A673 (cell line): ENCODE measurements around the gene KCNG1. TPM values are rescaled to one million over a fixed set of nuclear protein-coding genes. Genes with fewer than 3 reads are reported as not detected.

Experiments
- BruUV-seq: library from RNA; stranded (reverse); fragments of 400-500 nt; replicated peaks from 2 replicates; lab custom pipeline; 2021; lab: Mats Ljungman, UMichigan
- CTCF ChIA-PET: fragments of 300-600 bp; sonication (Branson Sonifier 250); formaldehyde crosslinking; loops from one replicate; lab custom pipeline; 2022; ENCODE audit warnings: antibody characterized with exemption; lab: Charles Lee
- POLR2A ChIA-PET: fragments of 300-600 bp; sonication (Branson Sonifier 250); formaldehyde crosslinking; loops from one replicate; lab custom pipeline; 2022; ENCODE audit warnings: antibody characterized with exemption; ENCODE audit not compliant: low non-redundant PET; lab: Charles Lee
- DNase-seq: peaks from one replicate; pipeline ENCODE4 v3.0.0-alpha.2; 2015; ENCODE audit warnings: low spot score
- H3K27ac ChIP-seq: fragments of 200-600 bp; sonication (generic); 2 replicates; pipeline ENCODE4 v1.5.1; 2016; ENCODE audit warnings: mixed run types, low read depth, mild to moderate bottlenecking, mixed read lengths, antibody characterized with exemption, low read length; ENCODE audit not compliant: poor library complexity, severe bottlenecking
- H3K27me3 ChIP-seq: fragments of 200-600 bp; sonication (generic); replicated peaks from 2 replicates; pipeline ENCODE4 v1.6.1; 2017; ENCODE audit warnings: mixed run types, low read depth, mild to moderate bottlenecking, mixed read lengths, antibody characterized with exemption, low read length; ENCODE audit not compliant: insufficient read depth, poor library complexity
- H3K36me3 ChIP-seq: fragments of 200-600 bp; sonication (generic); 2 replicates; pipeline ENCODE4 v1.6.1; 2016; ENCODE audit warnings: mixed run types, mild to moderate bottlenecking, mixed read lengths, antibody characterized with exemption, low read length; ENCODE audit not compliant: insufficient read depth, poor library complexity, severe bottlenecking
- H3K4me1 ChIP-seq: fragments of 200-600 bp; sonication (generic); 2 replicates; pipeline ENCODE4 v1.6.1; 2017; ENCODE audit warnings: mixed run types, mild to moderate bottlenecking, mixed read lengths, antibody characterized with exemption, low read length; ENCODE audit not compliant: insufficient read depth, poor library complexity, severe bottlenecking
- H3K4me3 ChIP-seq: fragments of 200-600 bp; sonication (generic); 2 replicates; pipeline ENCODE4 v1.5.1; 2016; ENCODE audit warnings: low read depth, mixed run types, mild to moderate bottlenecking, mixed read lengths, low read length; ENCODE audit not compliant: poor library complexity, severe bottlenecking
- H3K9me3 ChIP-seq: fragments of 200-600 bp; sonication (generic); 2 replicates; pipeline ENCODE4 v1.6.1; 2016; ENCODE audit warnings: mixed run types, low read depth, mild to moderate bottlenecking, mixed read lengths, antibody characterized with exemption, low read length; ENCODE audit not compliant: poor library complexity, severe bottlenecking
- EZH2 ChIP-seq: fragments of 200-600 bp; sonication (generic); IDR thresholded peaks from 2 replicates; pipeline ENCODE4 v1.6.1; 2017; ENCODE audit warnings: borderline replicate concordance, low read depth, mild to moderate bottlenecking, mixed read lengths, antibody characterized with exemption, low read length; ENCODE audit not compliant: poor library complexity, severe bottlenecking
- intact Hi-C: fragments of 100-400 bp; cut with micrococcal nuclease; formaldehyde crosslinking; loops from one replicate; pipeline ENCODE4 v1.10.0; 2022; ENCODE audit not compliant: unreplicated experiment
- total RNA-seq: library from RNA; stranded (reverse); gene quantifications from 2 replicates; pipeline ENCODE4 v1.2.3, GENCODE V29; 2021
- TF ChIP-seq, protein P1 (sequence below): fragments of 300-800, 200-600 bp; sonication (generic); conservative IDR thresholded peaks from 2 replicates; pipeline ENCODE4 v1.5.1; 2017; ENCODE audit warnings: low read depth, mild to moderate bottlenecking, antibody characterized with exemption, low read length, moderate library complexity, mixed read lengths

Gene KCNG1
- total RNA-seq, 1 experiment from 2014 or later = 19.6 TPM

DNA sequence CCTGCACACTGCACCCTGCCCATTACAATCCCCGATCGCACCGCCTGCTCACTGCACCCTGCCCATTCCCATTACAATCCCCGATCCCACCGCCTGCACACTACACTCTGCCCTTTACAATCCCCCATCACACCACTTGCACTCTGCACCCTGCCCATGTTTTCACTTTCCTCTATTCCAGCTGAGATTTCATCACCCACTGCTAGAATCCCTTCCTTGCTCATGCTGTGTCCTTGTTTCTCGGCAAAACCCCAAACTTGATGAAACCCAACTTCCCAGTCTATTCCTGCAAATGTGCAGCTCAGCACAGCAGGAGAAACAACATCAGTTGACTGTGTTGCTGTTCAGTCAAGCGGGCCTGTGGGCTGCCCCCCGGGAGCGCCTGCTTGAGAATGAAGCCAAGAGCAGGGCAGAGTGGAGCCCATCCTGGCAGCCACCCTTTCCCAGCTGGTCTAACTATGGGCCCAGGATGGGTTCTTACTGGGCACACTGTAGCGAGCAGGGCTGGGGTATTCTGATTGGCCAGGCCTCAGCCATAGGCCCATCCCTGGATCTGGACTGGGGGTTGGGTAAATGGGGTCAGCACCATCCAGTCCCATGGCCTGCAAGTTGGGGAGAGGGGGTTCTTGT, 47.1 kb downstream of the KCNG1 start:
- CTCF ChIA-PET = no interaction called here

DNA sequence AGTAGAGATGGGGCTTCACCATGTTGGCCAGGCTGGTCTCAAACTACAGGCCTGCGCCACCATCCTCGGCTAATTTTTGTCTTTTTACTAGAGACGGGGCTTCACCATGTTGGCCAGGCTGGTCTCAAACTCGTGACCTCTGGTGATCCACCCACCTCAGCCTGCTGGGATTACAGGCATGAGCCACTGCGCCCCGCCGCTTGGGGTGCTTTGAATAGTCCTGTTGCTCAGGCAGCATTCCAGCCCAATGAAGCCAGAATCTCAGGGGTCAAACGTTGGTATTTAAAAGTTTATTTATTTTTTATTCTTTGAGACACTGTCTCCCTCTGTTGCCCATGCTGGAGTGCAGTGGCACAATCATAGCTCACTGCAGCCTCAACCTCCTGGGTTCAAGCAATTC, 53.0 kb downstream of the KCNG1 start:
- ChIA-PET POLR2A (no interaction called here), CTCF (no interaction called here)
- TF ChIP-seq EZH2 = no peak
- TF ChIP-seq, protein P1, sequence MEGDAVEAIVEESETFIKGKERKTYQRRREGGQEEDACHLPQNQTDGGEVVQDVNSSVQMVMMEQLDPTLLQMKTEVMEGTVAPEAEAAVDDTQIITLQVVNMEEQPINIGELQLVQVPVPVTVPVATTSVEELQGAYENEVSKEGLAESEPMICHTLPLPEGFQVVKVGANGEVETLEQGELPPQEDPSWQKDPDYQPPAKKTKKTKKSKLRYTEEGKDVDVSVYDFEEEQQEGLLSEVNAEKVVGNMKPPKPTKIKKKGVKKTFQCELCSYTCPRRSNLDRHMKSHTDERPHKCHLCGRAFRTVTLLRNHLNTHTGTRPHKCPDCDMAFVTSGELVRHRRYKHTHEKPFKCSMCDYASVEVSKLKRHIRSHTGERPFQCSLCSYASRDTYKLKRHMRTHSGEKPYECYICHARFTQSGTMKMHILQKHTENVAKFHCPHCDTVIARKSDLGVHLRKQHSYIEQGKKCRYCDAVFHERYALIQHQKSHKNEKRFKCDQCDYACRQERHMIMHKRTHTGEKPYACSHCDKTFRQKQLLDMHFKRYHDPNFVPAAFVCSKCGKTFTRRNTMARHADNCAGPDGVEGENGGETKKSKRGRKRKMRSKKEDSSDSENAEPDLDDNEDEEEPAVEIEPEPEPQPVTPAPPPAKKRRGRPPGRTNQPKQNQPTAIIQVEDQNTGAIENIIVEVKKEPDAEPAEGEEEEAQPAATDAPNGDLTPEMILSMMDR = no peak
- intact Hi-C loops = no loop called here
- no peak for DNase-seq
- Histone ChIP-seq H3K27me3 (no peaks in the 10 kb centered on the region), H3K36me3 (no peaks in the 10 kb centered on the region), H3K27ac (no peak overlapping the region), H3K4me1 (no peaks in the 10 kb centered on the region), H3K4me3 (no peak overlapping the region), H3K9me3 (no peaks in the 10 kb centered on the region)
- no TSS peak for BruUV-seq

More for the DNA sequence above, 47.1 kb downstream of the KCNG1 start:
- TF ChIP-seq, protein P1 = no peak
- TF ChIP-seq EZH2 = no peak
- H3K27ac ChIP-seq = no peak overlapping the region
- H3K4me1 ChIP-seq = no peaks in the 10 kb centered on the region
- no peaks in the 10 kb centered on the region for H3K36me3 ChIP-seq
- intact Hi-C loops = no loop called here
- H3K27me3 ChIP-seq = no peaks in the 10 kb centered on the region
- H3K4me3 ChIP-seq = no peak overlapping the region
- no peak for DNase-seq
- no TSS peak for BruUV-seq
- POLR2A ChIA-PET = interaction anchor here (0.6 kb wide), 1 partner anchor 183 kb away, joined by 4 read pairs; no protein-coding TSS in a partner anchor
- H3K9me3 ChIP-seq = no peaks in the 10 kb centered on the region

DNA sequence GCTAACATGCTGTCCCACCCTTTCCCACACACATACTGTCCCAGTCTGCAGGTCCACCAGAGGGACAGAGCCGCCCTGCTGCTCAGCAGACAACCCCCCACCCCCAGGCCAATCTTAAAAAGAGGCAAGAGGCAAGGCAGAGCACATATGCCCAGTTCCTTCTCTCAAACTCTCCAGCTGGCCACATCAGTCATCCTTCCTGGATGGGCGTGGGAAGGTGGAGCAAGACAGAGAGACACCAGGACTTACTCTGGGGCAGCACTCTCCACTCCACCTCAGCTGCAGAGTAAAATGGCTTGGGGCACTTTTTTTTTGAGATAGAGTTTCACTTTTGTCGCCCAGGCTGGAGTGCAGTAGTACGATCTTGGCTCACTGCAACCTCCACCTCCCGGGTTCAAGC, 53.5 kb downstream of the KCNG1 start:
- Histone ChIP-seq H3K27ac (no peak overlapping the region), H3K27me3 (no peaks in the 10 kb centered on the region), H3K36me3 (no peaks in the 10 kb centered on the region), H3K9me3 (no peaks in the 10 kb centered on the region), H3K4me1 (no peaks in the 10 kb centered on the region), H3K4me3 (no peak overlapping the region)
- BruUV-seq = no TSS peak
- DNase-seq = no peak
- intact Hi-C loops = no loop called here
- ChIA-PET POLR2A (no interaction called here), CTCF (no interaction called here)
- TF ChIP-seq, protein P1 = no peak
- TF ChIP-seq EZH2 = no peak
